Ammon's horn (tissue), 1 donor: ENCODE measurements around the gene TIMP3.
"Not testable (repeated sequence)": the region's sequence is repeated elsewhere in the genome, so short reads cannot be mapped to it uniquely, and the experiment has no call there.

Source experiments
- DNase-seq: peaks from one replicate; pipeline ENCODE4 v3.0.0-alpha.2; 2016; ENCODE audit warnings: low spot score

TIMP3 gene

GRCh38 chr22:32801537-32802236 lies at the start of gene TIMP3:
TSS of gene TIMP3 (plus strand) at chr22:32801705. CDS start at chr22:32802002, 297 bp downstream.
- DNase-seq = peak; percentile 66

GRCh38 chr22:32752326-32752725 lies 49.2 kb upstream of the TIMP3 start:
- DNase-seq = no peak

GRCh38 chr22:32752816-32753520 lies 48.5 kb upstream of the TIMP3 start:
- no peak for DNase-seq

- DNase-seq = no peak
These were observed 47.9 kb upstream of the TIMP3 start for GRCh38 chr22:32753591-32753990.

GRCh38 chr22:32754413-32755041 lies 47.0 kb upstream of the TIMP3 start:
- no peak for DNase-seq

GRCh38 chr22:32757086-32757762 lies 44.3 kb upstream of the TIMP3 start:
- DNase-seq = not testable (repeated sequence)

GRCh38 chr22:32758866-32759385 lies 42.6 kb upstream of the TIMP3 start:
- no peak for DNase-seq

- no peak for DNase-seq
These were observed 41.1 kb upstream of the TIMP3 start for GRCh38 chr22:32760396-32760795.

GRCh38 chr22:32760815-32761214 lies 40.7 kb upstream of the TIMP3 start:
- no peak for DNase-seq

GRCh38 chr22:32761251-32761903 lies 40.1 kb upstream of the TIMP3 start:
- no peak for DNase-seq

GRCh38 chr22:32764330-32765131 lies 37.0 kb upstream of the TIMP3 start:
- peak; percentile 15 for DNase-seq

- no peak for DNase-seq
These were observed 36.3 kb upstream of the TIMP3 start for GRCh38 chr22:32765132-32765618.

- DNase-seq = no peak
These were observed 29.7 kb upstream of the TIMP3 start for GRCh38 chr22:32771756-32772155.

GRCh38 chr22:32775957-32776356 lies 25.5 kb upstream of the TIMP3 start:
- no peak for DNase-seq

GRCh38 chr22:32776397-32776796 lies 25.1 kb upstream of the TIMP3 start:
- DNase-seq = no peak

GRCh38 chr22:32776802-32777201 lies 24.7 kb upstream of the TIMP3 start:
- DNase-seq = no peak

- DNase-seq = no peak
These were observed 23.5 kb upstream of the TIMP3 start for GRCh38 chr22:32777987-32778386.

- DNase-seq = no peak
These were observed 20.7 kb upstream of the TIMP3 start for GRCh38 chr22:32780726-32781310.

- DNase-seq = no peak
These were observed 19.8 kb upstream of the TIMP3 start for GRCh38 chr22:32781695-32782094.

- no peak for DNase-seq
These were observed 16.0 kb upstream of the TIMP3 start for GRCh38 chr22:32785321-32786026.
